Esophagus squamous epithelium (tissue), 5 donors: ENCODE measurements around the gene ARPC5. TPM values are rescaled to one million over a fixed set of nuclear protein-coding genes. Genes with fewer than 3 reads are reported as not detected.

Experiments used
- DNase-seq: peaks from one replicate; lab custom pipeline; 2025; lab: John Stamatoyannopoulos, UW
- H3K27ac ChIP-seq, 4 donors: fragments of 200-600 bp; sonication (generic); one replicate each; pipeline ENCODE4 v1.5.1; 2016 to 2019; ENCODE audit warnings: mild to moderate bottlenecking in 1 of 4
- H3K27me3 ChIP-seq, 4 donors: fragments of 200-600 bp; sonication (generic); 1 replicate in 3 of 4; 2 replicates in 1 of 4; pipeline versions ENCODE4 v1.5.1 to v1.6.0; 2017 to 2021; ENCODE audit warnings: antibody characterized with exemption in 1 of 4
- H3K36me3 ChIP-seq, 3 donors: fragments of 200-600 bp; sonication (generic); one replicate each; pipeline ENCODE4 v1.5.1; 2016 to 2019
- H3K4me1 ChIP-seq, 3 donors: fragments of 200-600 bp; sonication (generic); one replicate each; pipeline ENCODE4 v1.5.1; 2017 to 2019
- H3K4me3 ChIP-seq, 4 donors: fragments of 200-600 bp; sonication (generic); 1 replicate in 3 of 4; 2 replicates in 1 of 4; pipeline ENCODE4 v1.5.1; 2016 to 2019; ENCODE audit warnings: mild to moderate bottlenecking in 2 of 4, moderate library complexity in 1 of 4
- H3K9me3 ChIP-seq, 3 donors: fragments of 200-600 bp; sonication (generic); one replicate each; pipeline ENCODE4 v1.5.1; 2016 to 2019
- POLR2A ChIP-seq, 4 donors: fragments of 450-650 bp; IDR thresholded peaks; one replicate each; pipeline ENCODE4 v1.6.1; 2017; ENCODE audit warnings: antibody characterized with exemption in 4 of 4, mild to moderate bottlenecking in 4 of 4, moderate library complexity in 3 of 4
- WGBS, 2 donors: methylation state at CpG; one replicate each; pipeline ENCODE4 v1.1.5; 2018; 5-methylcytosine and 5-hydroxymethylcytosine counted together
- intact Hi-C: fragments of 100-400 bp; cut with DNase I; formaldehyde crosslinking; loops from one replicate; pipeline ENCODE4 v1.15.0; 2022
- total RNA-seq, 4 donors: library from RNA; depleted of rRNA; stranded (reverse); fragments of >200 nt; gene quantifications; one replicate each; pipeline ENCODE4 v1.1.0, GENCODE V29; 2016
- TF ChIP-seq, protein P1 (sequence below), 6 experiments: fragments of 450-650 bp in 4 of 6; fragments of 200-600 bp in 2 of 6; sonication (generic) in 2 of 6; IDR thresholded peaks; one replicate each; pipeline ENCODE4 v1.5.1; 2016 to 2019; ENCODE audit warnings: antibody characterized with exemption in 6 of 6, mild to moderate bottlenecking in 4 of 6, moderate library complexity in 4 of 6
- donor health status: DM: yes; HTN: yes; CAD: no.

Gene ARPC5
- total RNA-seq, 4 donors from 2014 or later, result 90.2 to 136 (median 102) TPM

DNA sequence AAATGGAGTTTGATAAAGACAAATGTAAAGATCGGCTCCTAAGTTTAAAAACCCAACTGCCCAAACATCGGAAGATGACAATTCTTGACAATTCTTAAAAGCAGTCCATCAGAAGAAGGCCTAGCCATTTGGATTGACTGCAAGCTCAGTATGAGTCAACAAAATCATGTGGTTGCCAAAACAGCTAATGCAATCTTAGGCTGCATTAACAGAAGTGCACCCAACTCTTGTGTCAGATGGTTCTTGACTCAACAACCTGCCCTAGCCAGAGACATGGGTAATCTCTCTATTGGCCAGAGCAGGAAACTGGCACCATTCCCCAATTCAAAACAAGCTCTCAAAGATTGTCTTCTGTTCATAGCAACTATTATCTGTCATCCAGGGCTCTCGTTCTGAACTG, 35.4 kb downstream of the ARPC5 start:
- Histone ChIP-seq H3K4me1 (peaks cover 0 to 24% (median 7%) of the 10 kb centered on the region in 3 donors), H3K27ac (peak overlapping the region; percentile 3 to 52 (median 36)), H3K9me3 (no peaks in the 10 kb centered on the region), H3K27me3 (no peaks in the 10 kb centered on the region), H3K4me3 (no peak overlapping the region), H3K36me3 (no peaks in the 10 kb centered on the region)
- 59 to 66% methylated on average over 3 of the region's 3 CpGs for WGBS, 2 donors
- TF ChIP-seq, protein P1, sequence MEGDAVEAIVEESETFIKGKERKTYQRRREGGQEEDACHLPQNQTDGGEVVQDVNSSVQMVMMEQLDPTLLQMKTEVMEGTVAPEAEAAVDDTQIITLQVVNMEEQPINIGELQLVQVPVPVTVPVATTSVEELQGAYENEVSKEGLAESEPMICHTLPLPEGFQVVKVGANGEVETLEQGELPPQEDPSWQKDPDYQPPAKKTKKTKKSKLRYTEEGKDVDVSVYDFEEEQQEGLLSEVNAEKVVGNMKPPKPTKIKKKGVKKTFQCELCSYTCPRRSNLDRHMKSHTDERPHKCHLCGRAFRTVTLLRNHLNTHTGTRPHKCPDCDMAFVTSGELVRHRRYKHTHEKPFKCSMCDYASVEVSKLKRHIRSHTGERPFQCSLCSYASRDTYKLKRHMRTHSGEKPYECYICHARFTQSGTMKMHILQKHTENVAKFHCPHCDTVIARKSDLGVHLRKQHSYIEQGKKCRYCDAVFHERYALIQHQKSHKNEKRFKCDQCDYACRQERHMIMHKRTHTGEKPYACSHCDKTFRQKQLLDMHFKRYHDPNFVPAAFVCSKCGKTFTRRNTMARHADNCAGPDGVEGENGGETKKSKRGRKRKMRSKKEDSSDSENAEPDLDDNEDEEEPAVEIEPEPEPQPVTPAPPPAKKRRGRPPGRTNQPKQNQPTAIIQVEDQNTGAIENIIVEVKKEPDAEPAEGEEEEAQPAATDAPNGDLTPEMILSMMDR (IDR thresholded peaks at IDR 0.05), result no peak
- TF ChIP-seq POLR2A (IDR thresholded peaks at IDR 0.05), result no peak
- intact Hi-C loops, result no loop called here
- DNase-seq, result no peak

DNA sequence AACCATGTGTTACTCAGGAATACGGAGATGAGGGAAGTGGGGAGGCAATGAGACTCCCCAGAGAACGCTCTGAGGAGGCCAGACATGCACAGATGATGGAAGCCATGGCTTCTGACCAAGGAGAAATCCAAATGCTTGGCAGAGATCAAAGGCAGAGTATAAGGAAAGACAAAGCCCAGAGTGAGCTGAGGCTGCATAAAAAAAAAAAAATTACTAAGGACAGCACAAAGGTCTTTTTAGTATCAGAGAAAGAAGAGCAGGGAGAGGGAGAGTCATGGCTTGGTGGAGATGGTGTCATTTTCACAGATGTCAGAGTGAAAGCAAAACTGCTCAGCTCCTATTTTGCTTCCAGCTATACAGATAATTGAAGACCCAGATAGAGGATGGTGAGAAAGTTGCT, 37.2 kb downstream of the ARPC5 start:
- no peak for DNase-seq
- Histone ChIP-seq H3K27ac (no peak overlapping the region), H3K36me3 (no peaks in the 10 kb centered on the region), H3K4me3 (no peak overlapping the region), H3K27me3 (no peaks in the 10 kb centered on the region), H3K4me1 (peaks cover 0 to 24% (median 7%) of the 10 kb centered on the region in 3 donors), H3K9me3 (no peaks in the 10 kb centered on the region)
- TF ChIP-seq, protein P1 (IDR thresholded peaks at IDR 0.05), result no peak
- no peak for TF ChIP-seq POLR2A (IDR thresholded peaks at IDR 0.05)
- WGBS, 2 donors, result 42 to 74% methylated on average over 2 of the region's 2 CpGs
- intact Hi-C loops, result no loop called here

DNA sequence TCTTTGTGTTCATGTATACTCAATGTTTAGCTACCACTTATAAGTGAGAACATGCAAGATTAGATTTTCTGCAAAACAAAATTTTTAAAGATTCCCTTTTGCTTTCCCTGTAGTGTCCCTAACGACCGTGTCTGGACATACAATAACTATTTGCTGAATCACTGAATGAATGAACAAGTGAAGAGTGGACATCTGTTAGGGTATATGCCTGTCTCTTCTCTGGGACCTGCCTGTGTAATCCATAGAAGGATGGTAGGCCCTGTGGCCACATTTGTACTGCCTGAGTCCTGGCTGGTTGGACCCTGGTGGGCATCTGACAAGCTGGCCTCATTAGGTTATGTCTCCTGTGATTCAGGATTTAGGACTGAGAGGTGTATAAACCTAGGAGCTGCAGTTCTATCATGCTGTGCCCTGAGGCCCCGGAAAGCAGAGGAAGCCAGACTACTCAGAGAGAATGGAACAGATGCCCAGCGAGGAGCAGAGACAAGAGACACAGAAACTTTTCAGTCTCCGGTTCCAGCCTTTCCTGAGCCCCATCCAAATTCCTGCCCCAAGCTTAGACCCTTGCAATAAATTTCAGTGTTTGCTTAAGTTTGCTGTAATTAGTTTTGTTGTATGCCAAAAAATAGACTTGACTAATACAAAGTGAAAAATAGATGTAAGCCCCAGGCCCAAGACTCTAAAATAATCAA, 37.8 kb downstream of the ARPC5 start:
- TF ChIP-seq POLR2A (IDR thresholded peaks at IDR 0.05), result no peak
- TF ChIP-seq, protein P1 (IDR thresholded peaks at IDR 0.05), result no peak
- intact Hi-C loops, result no loop called here
- 67 to 94% methylated on average over 4 to 5 of the region's 5 CpGs for WGBS, 2 donors

DNA sequence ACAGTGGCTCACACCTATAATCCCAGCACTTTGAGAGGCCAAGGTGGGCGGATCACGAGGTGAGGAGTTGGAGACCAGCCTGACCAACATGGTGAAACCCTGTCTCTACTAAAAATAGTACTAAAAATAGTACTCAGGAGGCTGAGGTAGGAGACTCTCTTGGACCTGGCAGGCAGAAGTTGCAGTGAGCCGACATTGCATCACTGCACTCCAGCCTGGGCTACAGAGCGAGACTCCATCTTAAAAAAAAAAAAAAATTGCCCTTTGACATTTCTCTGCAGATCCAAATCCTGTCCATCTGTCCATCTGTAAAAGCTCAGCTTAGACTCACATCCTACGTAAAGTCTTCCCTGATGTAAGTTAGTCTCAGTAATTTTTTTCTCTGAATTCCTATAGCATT, 39.1 kb downstream of the ARPC5 start:
- Histone ChIP-seq H3K27me3 (no peaks in the 10 kb centered on the region), H3K4me1 (peaks cover 0 to 30% (median 7%) of the 10 kb centered on the region in 3 donors), H3K9me3 (no peaks in the 10 kb centered on the region), H3K36me3 (no peaks in the 10 kb centered on the region), H3K27ac (no peak overlapping the region), H3K4me3 (no peak overlapping the region)
- 74 to 90% methylated on average over 5 of the region's 5 CpGs for WGBS, 2 donors
- TF ChIP-seq, protein P1 (IDR thresholded peaks at IDR 0.05), result no peak
- no peak for TF ChIP-seq POLR2A (IDR thresholded peaks at IDR 0.05)
- intact Hi-C loops, result no loop called here
- no peak for DNase-seq

More for the DNA sequence above, 37.8 kb downstream of the ARPC5 start:
- H3K27ac ChIP-seq, result peak overlapping the region in 2 of 4 donors; percentile 14 to 21
- peaks cover 0 to 30% (median 7%) of the 10 kb centered on the region in 3 donors for H3K4me1 ChIP-seq
- no peaks in the 10 kb centered on the region for H3K36me3 ChIP-seq
- H3K9me3 ChIP-seq, result no peaks in the 10 kb centered on the region
- no peak for DNase-seq
- H3K4me3 ChIP-seq, result no peak overlapping the region
- no peaks in the 10 kb centered on the region for H3K27me3 ChIP-seq

DNA sequence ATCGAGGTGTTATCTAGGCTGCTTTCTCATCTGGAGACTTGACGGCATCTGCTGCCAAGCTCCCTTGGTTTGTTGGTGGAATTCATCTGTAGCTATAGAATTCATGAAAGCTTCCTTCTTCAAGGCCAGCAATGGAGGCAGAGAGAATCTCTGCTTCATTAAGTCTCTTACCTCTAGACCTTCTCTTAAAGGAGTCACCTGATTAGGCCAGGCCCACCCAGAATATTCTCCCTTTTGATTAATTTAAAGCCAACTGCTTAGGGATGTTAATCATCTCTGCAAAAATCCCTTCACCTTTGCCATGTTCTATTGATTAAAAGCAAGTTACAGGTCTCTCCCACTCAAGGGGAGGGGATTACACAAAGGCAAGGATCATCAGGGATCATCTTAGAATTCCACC, 40.0 kb downstream of the ARPC5 start:
- Histone ChIP-seq H3K9me3 (no peaks in the 10 kb centered on the region), H3K4me3 (no peak overlapping the region), H3K27me3 (no peaks in the 10 kb centered on the region), H3K36me3 (no peaks in the 10 kb centered on the region), H3K4me1 (peaks cover under 1 to 37% (median 12%) of the 10 kb centered on the region in 3 donors), H3K27ac (no peak overlapping the region)
- DNase-seq, result no peak
- intact Hi-C loops, result no loop called here
- TF ChIP-seq, protein P1 (IDR thresholded peaks at IDR 0.05), result no peak
- TF ChIP-seq POLR2A (IDR thresholded peaks at IDR 0.05), result no peak
- 94% methylated on average over 2 of the region's 2 CpGs; no CpG with 5 or more reads in 1 of the 2 donors for WGBS, 2 donors
